Measurements from ENCODE around the gene KLKB1.

KLKB1 gene

GRCh38 chr4:186221624-186222023 lies 5.7 kb upstream of the KLKB1 start:
- no peak for ATAC-seq (ENCODE audit: low read depth)
- no peaks in the 10 kb centered on the region for H3K36me3 ChIP-seq (ENCODE audit: low read depth)
- no peak overlapping the region for H3K4me3 ChIP-seq (ENCODE audit: severe bottlenecking)
- TF ChIP-seq CTCF (IDR thresholded peaks at IDR 0.05; ENCODE audit: poor library complexity, severe bottlenecking): no peak
- H3K27me3 ChIP-seq (ENCODE audit: insufficient read depth, poor library complexity, severe bottlenecking): peaks cover 3% of the 10 kb centered on the region
- no peaks in the 10 kb centered on the region for H3K4me1 ChIP-seq (ENCODE audit: insufficient read depth, poor library complexity, severe bottlenecking)
- no peak for DNase-seq (ENCODE audit: low spot score)
- H3K27ac ChIP-seq (ENCODE audit: poor library complexity, severe bottlenecking): no peak overlapping the region
- H3K9me3 ChIP-seq (ENCODE audit: severe bottlenecking): no peaks in the 10 kb centered on the region

GRCh38 chr4:186225848-186226247 lies 1.5 kb upstream of the KLKB1 start:
- ATAC-seq (ENCODE audit: low read depth): no peak
- no peak for TF ChIP-seq CTCF (IDR thresholded peaks at IDR 0.05; ENCODE audit: poor library complexity, severe bottlenecking)
- no peak overlapping the region for H3K27ac ChIP-seq (ENCODE audit: poor library complexity, severe bottlenecking)
- no peaks in the 10 kb centered on the region for H3K36me3 ChIP-seq (ENCODE audit: low read depth)
- DNase-seq (ENCODE audit: low spot score): no peak
- H3K4me1 ChIP-seq (ENCODE audit: insufficient read depth, poor library complexity, severe bottlenecking): no peaks in the 10 kb centered on the region
- H3K4me3 ChIP-seq (ENCODE audit: severe bottlenecking): no peak overlapping the region
- no peaks in the 10 kb centered on the region for H3K9me3 ChIP-seq (ENCODE audit: severe bottlenecking)
- peaks cover 3% of the 10 kb centered on the region for H3K27me3 ChIP-seq (ENCODE audit: insufficient read depth, poor library complexity, severe bottlenecking)

- H3K9me3 ChIP-seq (ENCODE audit: severe bottlenecking): no peaks in the 10 kb centered on the region
- peaks cover 3% of the 10 kb centered on the region for H3K27me3 ChIP-seq (ENCODE audit: insufficient read depth, poor library complexity, severe bottlenecking)
- H3K4me1 ChIP-seq (ENCODE audit: insufficient read depth, poor library complexity, severe bottlenecking): no peaks in the 10 kb centered on the region
- H3K4me3 ChIP-seq (ENCODE audit: severe bottlenecking): no peak overlapping the region
- DNase-seq (ENCODE audit: low spot score) (no peak), ATAC-seq (ENCODE audit: low read depth) (no peak)
- no peak for TF ChIP-seq CTCF (IDR thresholded peaks at IDR 0.05; ENCODE audit: poor library complexity, severe bottlenecking)
- no peaks in the 10 kb centered on the region for H3K36me3 ChIP-seq (ENCODE audit: low read depth)
- no peak overlapping the region for H3K27ac ChIP-seq (ENCODE audit: poor library complexity, severe bottlenecking)
Measured at GRCh38 chr4:186226521-186227189, 652 bp upstream of the KLKB1 start.

- no peaks in the 10 kb centered on the region for H3K36me3 ChIP-seq (ENCODE audit: low read depth)
- H3K27me3 ChIP-seq (ENCODE audit: insufficient read depth, poor library complexity, severe bottlenecking): no peaks in the 10 kb centered on the region
- DNase-seq (ENCODE audit: low spot score) (no peak), ATAC-seq (ENCODE audit: low read depth) (no peak)
- H3K4me3 ChIP-seq (ENCODE audit: severe bottlenecking): no peak overlapping the region
- no peak overlapping the region for H3K27ac ChIP-seq (ENCODE audit: poor library complexity, severe bottlenecking)
- no peaks in the 10 kb centered on the region for H3K9me3 ChIP-seq (ENCODE audit: severe bottlenecking)
- TF ChIP-seq CTCF (IDR thresholded peaks at IDR 0.05; ENCODE audit: poor library complexity, severe bottlenecking): no peak
- no peaks in the 10 kb centered on the region for H3K4me1 ChIP-seq (ENCODE audit: insufficient read depth, poor library complexity, severe bottlenecking)
Measured at GRCh38 chr4:186227744-186228513, 622 bp downstream of the KLKB1 start.

- Histone ChIP-seq H3K27ac (ENCODE audit: poor library complexity, severe bottlenecking) (no peak overlapping the region), H3K9me3 (ENCODE audit: severe bottlenecking) (no peaks in the 10 kb centered on the region), H3K4me3 (ENCODE audit: severe bottlenecking) (no peak overlapping the region), H3K36me3 (ENCODE audit: low read depth) (no peaks in the 10 kb centered on the region), H3K27me3 (ENCODE audit: insufficient read depth, poor library complexity, severe bottlenecking) (no peaks in the 10 kb centered on the region), H3K4me1 (ENCODE audit: insufficient read depth, poor library complexity, severe bottlenecking) (no peaks in the 10 kb centered on the region)
- TF ChIP-seq CTCF (IDR thresholded peaks at IDR 0.05; ENCODE audit: poor library complexity, severe bottlenecking): no peak
- no peak for ATAC-seq (ENCODE audit: low read depth)
- DNase-seq (ENCODE audit: low spot score): no peak
Measured at GRCh38 chr4:186228514-186228894, 1.2 kb downstream of the KLKB1 start.
